ENCODE data around the gene PMVK. TPM values are rescaled to one million over a fixed set of nuclear protein-coding genes. Genes with fewer than 3 reads are reported as not detected.
A peak's percentile ranks its signal among the peaks of the same experiment; 100 is the strongest.

PMVK gene
- total and polyA plus RNA-seq, 2 of the 8 experiments (the other 6 are each of a cell fraction or from before 2014, with no cell fraction given), result 23.8 to 26.5 TPM

- peaks cover 4 to 9% (median 5%) of the 10 kb centered on the region in 4 experiments; a peak in 6 of 7 replicates for H3K4me1 ChIP-seq (replicated peaks in 1 of 4; ENCODE audit: control insufficient read depth in 3 of 4, insufficient read depth in 4 of 4, low read length in 3 of 4)
- no peak overlapping the region for H2AFZ ChIP-seq (ENCODE audit: low read length)
- no peak overlapping the region for H3K4me2 ChIP-seq (ENCODE audit: insufficient read depth in 1 of 2, low read depth in 2 of 2, low read length in 2 of 2)
- H3K14ac ChIP-seq (ENCODE audit: insufficient read length), result no peak overlapping the region
- H3K4ac ChIP-seq (replicated peaks; ENCODE audit: insufficient read length, low read depth, low read length), result no peak overlapping the region
- H3K9ac ChIP-seq (replicated peaks in 1 of 4; ENCODE audit: extremely low read depth in 1 of 4, low read depth in 3 of 4, low read length in 3 of 4), result no peak overlapping the region
- no peak overlapping the region for H3K27ac ChIP-seq (ENCODE audit: low read depth, low read length)
- H4K20me1 ChIP-seq (replicated peaks in 1 of 2; ENCODE audit: control insufficient read depth in 1 of 2, insufficient read depth in 2 of 2, low read length in 2 of 2), result no peaks in the 10 kb centered on the region
- no peak overlapping the region for H2BK12ac ChIP-seq (ENCODE audit: low read depth, low read length)
- H4K5ac ChIP-seq (ENCODE audit: insufficient read length, low read depth, low read length), result no peak overlapping the region
- no peaks in the 10 kb centered on the region for H3K27me3 ChIP-seq (replicated peaks in 1 of 4; ENCODE audit: control insufficient read depth in 3 of 4, extremely low read depth in 1 of 4, insufficient read depth in 3 of 4, low read length in 3 of 4)
- no peak overlapping the region; the same call in 1 of the 2 replicates for H2AK5ac ChIP-seq (ENCODE audit: low read depth, low read length)
- H3K9me3 ChIP-seq (ENCODE audit: insufficient read depth in 2 of 2, low read depth in 1 of 2, low read length in 1 of 2), result no peaks in the 10 kb centered on the region
- DNase-seq (ENCODE audit: low read depth in 1 of 2, low spot score in 2 of 2) (no peak), FAIRE-seq (no peak)
- H3K36me3 ChIP-seq (ENCODE audit: control insufficient read depth in 2 of 4, insufficient read depth in 4 of 4, low read length in 3 of 4), result no peaks in the 10 kb centered on the region
- H3K79me1 ChIP-seq (ENCODE audit: low read depth, low read length), result no peaks in the 10 kb centered on the region
- peak overlapping the region; percentile 36; the same call in 1 of the 2 replicates for H4K8ac ChIP-seq (ENCODE audit: extremely low read depth, insufficient read depth, low read length)
- H2BK120ac ChIP-seq (replicated peaks; ENCODE audit: low read depth, low read length), result no peak overlapping the region
- no peak overlapping the region for H2BK5ac ChIP-seq (ENCODE audit: low read depth, low read length)
- H3K23me2 ChIP-seq (ENCODE audit: low read depth, low read length), result peaks cover 5% of the 10 kb centered on the region; the same call in 1 of the 2 replicates
- H2BK15ac ChIP-seq (ENCODE audit: low read length), result 0 out of 2 replicates have a peak overlapping the region, but pooled peaks have one; percentile 46
- no peaks in the 10 kb centered on the region for H3K79me2 ChIP-seq (ENCODE audit: control insufficient read depth in 1 of 2, insufficient read depth in 2 of 2, low read length in 2 of 2)
- ChIA-PET POLR2A (ENCODE audit: partially characterized antibody) (interaction anchor here (0.9 to 1.4 kb wide), 3 partner anchors 9 to 32 kb away, joined by 3 to 7 read pairs (median 4); partner anchors contain the start of gene PBXIP1), CTCF (ENCODE audit: partially characterized antibody) (interaction anchor here (0.9 to 1.4 kb wide), 5 partner anchors 60 to 181 kb away, joined by 3 to 5 read pairs (median 4); partner anchors contain the start of gene EFNA4)
- H3K56ac ChIP-seq (replicated peaks; ENCODE audit: insufficient read length, low read depth, low read length), result no peak overlapping the region
- TF ChIP-seq PHF8 (conservative IDR thresholded peaks at IDR 0.05; ENCODE audit: low read depth, low read length) (no peak), RAD21 (IDR thresholded peaks at IDR 0.05 in 1 of 2, conservative IDR thresholded peaks at IDR 0.05 in 1 of 2; ENCODE audit: low read depth in 2 of 2, low read length in 2 of 2) (no peak), YY1 (IDR thresholded peaks at IDR 0.05; ENCODE audit: low read depth, low read length) (no peak), POLR2AphosphoS5 (IDR thresholded peaks at IDR 0.05; ENCODE audit: low read depth, low read length) (no peak), SIX5 (IDR thresholded peaks at IDR 0.05; ENCODE audit: low read depth, low read length) (no peak)
- TF ChIP-seq, protein P1, sequence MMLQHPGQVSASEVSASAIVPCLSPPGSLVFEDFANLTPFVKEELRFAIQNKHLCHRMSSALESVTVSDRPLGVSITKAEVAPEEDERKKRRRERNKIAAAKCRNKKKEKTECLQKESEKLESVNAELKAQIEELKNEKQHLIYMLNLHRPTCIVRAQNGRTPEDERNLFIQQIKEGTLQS (IDR thresholded peaks at IDR 0.05; ENCODE audit: insufficient read depth, low read depth, low read length), result no peak
- 89% methylated on average over 5 of the region's 5 CpGs; no CpG with 5 or more reads in 1 of the 2 experiments for WGBS, 2 experiments (ENCODE audit: extremely low coverage in 1 of 2, insufficient coverage in 1 of 2, insufficient read length in 1 of 2, insufficient replicate concordance in 2 of 2, low coverage in 1 of 2, low lambda C conversion rate in 2 of 2, missing lambda C conversion rate in 1 of 2)
- H3K18ac ChIP-seq (ENCODE audit: extremely low read depth, low read length), result no peak overlapping the region
- H3K4me3 ChIP-seq (ENCODE audit: extremely low read depth in 1 of 4, insufficient read depth in 2 of 4, low read depth in 3 of 4, low read length in 4 of 4), result no peak overlapping the region
- H2BK20ac ChIP-seq (ENCODE audit: low read length), result no peak overlapping the region
- H3K23ac ChIP-seq (ENCODE audit: insufficient read length), result no peak overlapping the region
- H4K91ac ChIP-seq (replicated peaks; ENCODE audit: insufficient read length, low read length), result peak overlapping the region; percentile 0
Measured at GRCh38 chr1:154941333-154942013, 5.0 kb upstream of the PMVK start.

Data from H1 (cell line).